Ishikawa (cell line): ENCODE results near the gene PPM1J.

Experiments used
- CEBPB ChIP-seq: IDR thresholded peaks from 2 replicates; pipeline ENCODE4 v1.6.1; 2012
- CREB1 ChIP-seq: IDR thresholded peaks from 2 replicates; pipeline ENCODE4 v1.6.1; 2012; ENCODE audit warnings: low read depth
- EP300 ChIP-seq: IDR thresholded peaks from 2 replicates; pipeline ENCODE4 v1.6.1; 2012; ENCODE audit warnings: borderline replicate concordance
- MAX ChIP-seq: IDR thresholded peaks from 2 replicates; pipeline ENCODE4 v1.6.1; 2012
- RAD21 ChIP-seq: IDR thresholded peaks from 2 replicates; pipeline ENCODE4 v1.6.1; 2012; ENCODE audit warnings: low read depth
- TAF1 ChIP-seq: IDR thresholded peaks from 2 replicates; pipeline ENCODE4 v1.6.1; 2012; ENCODE audit warnings: low read depth, mild to moderate bottlenecking
- TF ChIP-seq, protein P1 (sequence below): IDR thresholded peaks from 2 replicates; pipeline ENCODE4 v1.6.1; 2012; ENCODE audit warnings: low read depth, mild to moderate bottlenecking

DNA sequence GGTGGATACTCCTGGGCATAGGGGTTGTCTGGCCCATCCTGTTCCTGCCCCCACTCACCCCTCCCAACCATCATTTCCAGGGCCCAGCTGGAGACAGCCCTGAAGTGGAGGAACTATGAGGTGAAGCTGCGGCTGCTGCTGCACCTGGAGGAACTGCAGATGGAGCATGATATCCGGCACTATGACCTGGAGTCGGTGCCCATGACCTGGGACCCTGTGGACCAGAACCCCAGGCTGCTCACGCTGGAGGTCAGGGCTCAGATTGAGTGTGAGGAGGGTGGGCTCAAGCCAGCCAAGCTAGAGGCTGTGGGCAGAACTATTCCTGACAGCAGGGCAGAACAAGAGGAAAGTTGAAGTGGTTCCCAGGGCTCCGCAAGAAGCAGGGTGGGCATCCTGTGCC, 22.5 kb downstream of the PPM1J start:
- TF ChIP-seq TAF1 (no peak), MAX (no peak), CREB1 (no peak), RAD21 (no peak), CEBPB (no peak), EP300 (no peak)
- TF ChIP-seq, protein P1, sequence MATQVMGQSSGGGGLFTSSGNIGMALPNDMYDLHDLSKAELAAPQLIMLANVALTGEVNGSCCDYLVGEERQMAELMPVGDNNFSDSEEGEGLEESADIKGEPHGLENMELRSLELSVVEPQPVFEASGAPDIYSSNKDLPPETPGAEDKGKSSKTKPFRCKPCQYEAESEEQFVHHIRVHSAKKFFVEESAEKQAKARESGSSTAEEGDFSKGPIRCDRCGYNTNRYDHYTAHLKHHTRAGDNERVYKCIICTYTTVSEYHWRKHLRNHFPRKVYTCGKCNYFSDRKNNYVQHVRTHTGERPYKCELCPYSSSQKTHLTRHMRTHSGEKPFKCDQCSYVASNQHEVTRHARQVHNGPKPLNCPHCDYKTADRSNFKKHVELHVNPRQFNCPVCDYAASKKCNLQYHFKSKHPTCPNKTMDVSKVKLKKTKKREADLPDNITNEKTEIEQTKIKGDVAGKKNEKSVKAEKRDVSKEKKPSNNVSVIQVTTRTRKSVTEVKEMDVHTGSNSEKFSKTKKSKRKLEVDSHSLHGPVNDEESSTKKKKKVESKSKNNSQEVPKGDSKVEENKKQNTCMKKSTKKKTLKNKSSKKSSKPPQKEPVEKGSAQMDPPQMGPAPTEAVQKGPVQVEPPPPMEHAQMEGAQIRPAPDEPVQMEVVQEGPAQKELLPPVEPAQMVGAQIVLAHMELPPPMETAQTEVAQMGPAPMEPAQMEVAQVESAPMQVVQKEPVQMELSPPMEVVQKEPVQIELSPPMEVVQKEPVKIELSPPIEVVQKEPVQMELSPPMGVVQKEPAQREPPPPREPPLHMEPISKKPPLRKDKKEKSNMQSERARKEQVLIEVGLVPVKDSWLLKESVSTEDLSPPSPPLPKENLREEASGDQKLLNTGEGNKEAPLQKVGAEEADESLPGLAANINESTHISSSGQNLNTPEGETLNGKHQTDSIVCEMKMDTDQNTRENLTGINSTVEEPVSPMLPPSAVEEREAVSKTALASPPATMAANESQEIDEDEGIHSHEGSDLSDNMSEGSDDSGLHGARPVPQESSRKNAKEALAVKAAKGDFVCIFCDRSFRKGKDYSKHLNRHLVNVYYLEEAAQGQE: no peak
